ENCODE results near the gene SORCS2. TPM values are rescaled to one million over a fixed set of nuclear protein-coding genes. Genes with fewer than 3 reads are reported as not detected.

The SORCS2 gene
- total RNA-seq, 4 donors from 2014 or later, result 2.0 to 7.4 (median 3.6) TPM

GRCh38 chr4:7533267-7533666, 340.9 kb downstream of the SORCS2 start:
- Histone ChIP-seq H3K9me3 (no peaks in the 10 kb centered on the region), H3K27ac (no peak overlapping the region), H3K27me3 (no peaks in the 10 kb centered on the region), H3K4me1 (no peaks in the 10 kb centered on the region), H3K4me3 (no peak overlapping the region), H3K36me3 (peaks cover 0 to 5% of the 10 kb centered on the region in 2 donors)
- no peak for ATAC-seq
- WGBS, 2 donors (ENCODE audit: low coverage in 1 of 2), result 67% methylated on average over 1 of the region's 8 CpGs; no CpG with 5 or more reads in 1 of the 2 donors
- TF ChIP-seq EP300 (IDR thresholded peaks at IDR 0.05), result no peak
- no peak for TF ChIP-seq POLR2AphosphoS5 (IDR thresholded peaks at IDR 0.05)
- TF ChIP-seq POLR2A (IDR thresholded peaks at IDR 0.05), result no peak
- TF ChIP-seq CTCF (IDR thresholded peaks at IDR 0.05), result no peak

DNA sequence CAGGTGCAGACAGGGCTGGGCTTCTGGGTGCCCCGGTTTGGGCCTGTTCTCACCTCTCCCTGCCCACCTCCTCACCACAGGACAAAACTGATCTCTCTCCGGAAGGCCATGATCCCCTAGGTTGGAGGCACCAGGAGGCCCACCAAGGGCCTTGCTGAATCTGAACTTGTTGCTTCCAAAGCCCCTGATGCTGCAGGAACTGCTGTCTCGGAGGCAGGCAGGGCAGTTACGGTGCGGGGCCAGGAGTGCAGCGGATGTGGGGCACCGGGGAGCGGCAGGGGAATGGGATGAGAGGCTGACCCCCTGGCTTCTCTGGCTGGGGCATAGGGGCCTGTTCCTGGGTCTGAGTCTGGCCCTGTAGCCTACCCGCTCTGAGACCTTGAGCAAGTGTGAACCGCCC, 342.8 kb downstream of the SORCS2 start:
- H3K27ac ChIP-seq, result no peak overlapping the region
- TF ChIP-seq CTCF (IDR thresholded peaks at IDR 0.05) (no peak), POLR2AphosphoS5 (IDR thresholded peaks at IDR 0.05) (no peak), POLR2A (IDR thresholded peaks at IDR 0.05) (no peak), EP300 (IDR thresholded peaks at IDR 0.05) (no peak)
- WGBS, 2 donors (ENCODE audit: low coverage in 1 of 2), result 100% methylated on average over 1 to 4 of the region's 10 CpGs
- no peak overlapping the region for H3K4me3 ChIP-seq
- H3K27me3 ChIP-seq, result no peaks in the 10 kb centered on the region
- no peaks in the 10 kb centered on the region for H3K4me1 ChIP-seq
- peaks cover 0 to 5% of the 10 kb centered on the region in 2 donors for H3K36me3 ChIP-seq
- no peaks in the 10 kb centered on the region for H3K9me3 ChIP-seq
- ATAC-seq, result no peak

GRCh38 chr4:7535619-7536018, 343.3 kb downstream of the SORCS2 start:
- ATAC-seq, result no peak
- Histone ChIP-seq H3K4me3 (no peak overlapping the region), H3K9me3 (no peaks in the 10 kb centered on the region), H3K27ac (no peak overlapping the region), H3K4me1 (no peaks in the 10 kb centered on the region), H3K36me3 (peaks cover 0 to 5% of the 10 kb centered on the region in 2 donors), H3K27me3 (no peaks in the 10 kb centered on the region)
- WGBS, 2 donors (ENCODE audit: low coverage in 1 of 2), result no CpG with 5 or more reads among the region's 11 CpGs
- TF ChIP-seq POLR2AphosphoS5 (IDR thresholded peaks at IDR 0.05) (no peak), CTCF (IDR thresholded peaks at IDR 0.05) (no peak), POLR2A (IDR thresholded peaks at IDR 0.05) (no peak), EP300 (IDR thresholded peaks at IDR 0.05) (no peak)

DNA sequence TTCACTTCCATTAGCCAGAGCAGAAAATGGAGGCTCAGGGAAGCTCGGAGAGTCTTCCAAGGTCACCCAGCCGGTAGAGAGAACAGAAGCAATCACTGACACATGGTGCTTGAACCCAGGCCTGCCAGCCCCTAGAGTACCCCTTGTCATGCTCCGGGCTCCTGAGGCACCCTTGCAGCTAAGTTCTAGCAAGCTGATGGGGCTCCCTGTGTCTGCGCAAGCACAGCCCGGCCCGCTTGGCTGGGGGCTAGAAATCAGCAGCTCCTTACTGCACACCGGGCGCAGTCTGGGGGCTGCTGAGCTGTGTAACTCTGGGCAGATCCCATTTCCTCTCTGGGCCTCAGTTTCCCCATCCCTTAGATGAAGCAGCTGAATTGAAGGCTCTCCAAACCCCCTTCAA, 344.5 kb downstream of the SORCS2 start:
- ATAC-seq, result no peak
- Histone ChIP-seq H3K27ac (no peak overlapping the region), H3K36me3 (peaks cover 0 to 5% of the 10 kb centered on the region in 2 donors), H3K4me1 (no peaks in the 10 kb centered on the region), H3K4me3 (no peak overlapping the region), H3K9me3 (no peaks in the 10 kb centered on the region), H3K27me3 (no peaks in the 10 kb centered on the region)
- WGBS, 2 donors (ENCODE audit: low coverage in 1 of 2), result 60 to 97% methylated on average over 1 to 5 of the region's 8 CpGs
- TF ChIP-seq CTCF (IDR thresholded peaks at IDR 0.05) (no peak), EP300 (IDR thresholded peaks at IDR 0.05) (no peak), POLR2A (IDR thresholded peaks at IDR 0.05) (no peak), POLR2AphosphoS5 (IDR thresholded peaks at IDR 0.05) (no peak)

DNA sequence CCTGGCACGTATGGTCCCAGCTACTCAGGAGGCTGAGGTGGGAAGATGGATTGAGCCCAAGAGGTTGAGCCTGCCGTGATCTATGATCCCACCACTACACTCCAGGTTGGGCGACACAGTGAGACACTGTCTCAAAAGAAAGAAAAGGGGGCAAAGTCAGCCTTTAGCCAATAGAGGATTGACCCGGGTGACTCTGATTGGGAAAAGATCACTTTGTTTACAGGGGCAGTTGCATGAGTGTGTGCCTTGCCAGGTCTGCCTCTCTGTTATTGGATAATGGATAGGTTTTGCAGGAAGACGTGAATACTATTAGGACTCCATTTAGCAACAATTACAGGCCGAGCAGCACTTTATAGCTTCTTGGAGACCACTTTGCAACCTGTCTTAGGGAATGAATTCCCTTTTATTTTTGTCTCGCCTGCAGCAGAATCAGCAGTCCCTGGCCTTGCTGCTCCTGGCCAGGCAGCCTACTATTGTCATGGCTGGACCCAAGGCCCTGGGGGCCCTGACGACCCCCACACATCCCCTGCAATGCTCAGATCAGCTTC, 345.6 kb downstream of the SORCS2 start:
- Histone ChIP-seq H3K27ac (no peak overlapping the region), H3K4me1 (no peaks in the 10 kb centered on the region), H3K36me3 (peaks cover 0 to 5% of the 10 kb centered on the region in 2 donors), H3K4me3 (no peak overlapping the region), H3K9me3 (no peaks in the 10 kb centered on the region), H3K27me3 (no peaks in the 10 kb centered on the region)
- ATAC-seq, result no peak
- TF ChIP-seq POLR2A (IDR thresholded peaks at IDR 0.05) (no peak), CTCF (IDR thresholded peaks at IDR 0.05) (no peak), EP300 (IDR thresholded peaks at IDR 0.05) (no peak)
- WGBS, 2 donors (ENCODE audit: low coverage in 1 of 2), result 84 to 87% methylated on average over 4 to 7 of the region's 8 CpGs
